H4 (cell line): ENCODE measurements around the gene NVL. TPM values are rescaled to one million over a fixed set of nuclear protein-coding genes. Genes with fewer than 3 reads are reported as not detected.

Experiments used
- total RNA-seq: library from RNA; depleted of rRNA; stranded (reverse); fragments of >200 nt; shearing (Covaris generic); gene quantifications from 2 replicates; pipeline ENCODE4 v1.2.3, GENCODE V29; 2014; rRNA removed

Gene NVL
- total RNA-seq, 1 experiment from 2014 or later: 17.9 TPM

Other genes starting within 250 kb of the NVL start
- gene FBXO28, start 216.1 kb downstream of the NVL start, total RNA-seq: 19.1 and 24.9 TPM in 2 replicates
- gene DEGS1, start 146.9 kb downstream of the NVL start, total RNA-seq: 91.8 and 107 TPM in 2 replicates
- 66.2 and 72.3 TPM in 2 replicates for gene CNIH4, start 26.7 kb upstream of the NVL start, total RNA-seq
- 15.9 and 18.4 TPM in 2 replicates for gene WDR26, start 104.6 kb upstream of the NVL start, total RNA-seq